ENCODE measurements around the gene HIPK3. TPM values are rescaled to one million over a fixed set of nuclear protein-coding genes. Genes with fewer than 3 reads are reported as not detected.

Gene HIPK3
- total RNA-seq, 1 donor from 2014 or later, result 63.9 TPM

DNA sequence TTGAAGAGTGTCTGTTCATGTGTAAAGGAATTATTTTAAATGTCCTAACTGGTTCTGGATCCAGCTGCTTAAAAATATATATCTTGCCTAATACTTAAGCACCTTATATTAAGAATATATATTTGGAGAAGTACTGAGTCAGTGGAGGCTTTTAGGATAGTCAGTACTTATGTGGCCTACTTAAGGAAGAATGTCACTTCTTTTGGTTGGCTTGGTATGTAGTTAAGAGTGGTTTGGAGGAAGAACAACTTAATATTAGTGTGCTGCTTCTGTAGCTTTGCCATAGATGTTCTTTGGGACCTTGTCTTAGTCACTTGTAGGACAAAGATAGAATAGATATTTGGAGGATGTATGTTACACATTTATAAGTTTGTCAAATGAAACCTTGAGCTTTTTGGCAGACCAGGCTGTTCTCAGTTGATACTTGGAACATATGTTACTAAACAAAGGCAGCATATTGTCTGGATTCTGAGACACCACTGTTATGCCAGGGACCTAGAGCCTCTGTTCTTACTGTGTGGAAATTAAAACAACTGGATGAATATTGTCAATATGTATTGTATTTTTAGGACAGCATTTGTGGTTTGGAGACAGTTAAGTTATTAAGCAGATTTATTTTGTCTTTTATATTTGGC lies 4.9 kb downstream of the HIPK3 start:
- no peak for TF ChIP-seq CTCF (conservative IDR thresholded peaks at IDR 0.05)
- H3K27me3 Mint-ChIP-seq, result no peaks in the 10 kb centered on the region
- H3K27ac Mint-ChIP-seq, result peak overlapping the region; percentile 39
- H3K9me3 Mint-ChIP-seq, result no peaks in the 10 kb centered on the region
- DNase-seq (ENCODE audit: extremely low spot score, unreplicated experiment), result no peak
- no peaks in the 10 kb centered on the region for H3K36me3 Mint-ChIP-seq
- peaks cover 26% of the 10 kb centered on the region for H3K4me1 Mint-ChIP-seq (ENCODE audit: unreplicated experiment)
- H3K4me3 Mint-ChIP-seq, result peak overlapping the region; percentile 19

DNA sequence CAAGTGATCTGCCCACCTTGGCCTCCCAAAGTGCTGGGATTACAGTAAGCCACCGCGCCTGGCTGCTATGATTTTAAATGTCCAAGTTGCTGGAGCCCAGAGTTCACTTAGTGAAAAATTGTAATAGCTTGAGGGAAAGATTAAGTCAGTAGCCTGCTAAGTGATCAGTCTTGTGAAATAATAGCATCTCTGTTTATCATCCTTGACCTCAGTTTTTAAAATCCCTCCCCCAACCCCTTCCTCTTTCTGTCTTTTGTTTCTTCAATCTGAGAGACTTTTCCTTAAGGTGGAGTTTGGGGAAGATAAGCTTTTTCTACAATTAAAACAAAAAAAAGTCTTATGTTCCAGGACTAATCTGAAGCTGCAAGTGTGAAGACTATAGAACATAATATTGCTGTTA lies 6.4 kb downstream of the HIPK3 start:
- Mint-ChIP-seq H3K27ac (no peak overlapping the region), H3K9me3 (no peaks in the 10 kb centered on the region), H3K4me1 (ENCODE audit: unreplicated experiment) (peaks cover 26% of the 10 kb centered on the region), H3K36me3 (no peaks in the 10 kb centered on the region), H3K4me3 (peak overlapping the region; percentile 34), H3K27me3 (no peaks in the 10 kb centered on the region)
- no peak for TF ChIP-seq CTCF (conservative IDR thresholded peaks at IDR 0.05)
- no peak for DNase-seq (ENCODE audit: extremely low spot score, unreplicated experiment)

GRCh38 chr11:33264926-33265325 lies 7.7 kb downstream of the HIPK3 start:
- Mint-ChIP-seq H3K36me3 (no peaks in the 10 kb centered on the region), H3K27me3 (no peaks in the 10 kb centered on the region), H3K4me3 (no peak overlapping the region), H3K4me1 (ENCODE audit: unreplicated experiment) (peaks cover 30% of the 10 kb centered on the region), H3K9me3 (no peaks in the 10 kb centered on the region), H3K27ac (no peak overlapping the region)
- TF ChIP-seq CTCF (conservative IDR thresholded peaks at IDR 0.05), result no peak
- DNase-seq (ENCODE audit: extremely low spot score, unreplicated experiment), result no peak

DNA sequence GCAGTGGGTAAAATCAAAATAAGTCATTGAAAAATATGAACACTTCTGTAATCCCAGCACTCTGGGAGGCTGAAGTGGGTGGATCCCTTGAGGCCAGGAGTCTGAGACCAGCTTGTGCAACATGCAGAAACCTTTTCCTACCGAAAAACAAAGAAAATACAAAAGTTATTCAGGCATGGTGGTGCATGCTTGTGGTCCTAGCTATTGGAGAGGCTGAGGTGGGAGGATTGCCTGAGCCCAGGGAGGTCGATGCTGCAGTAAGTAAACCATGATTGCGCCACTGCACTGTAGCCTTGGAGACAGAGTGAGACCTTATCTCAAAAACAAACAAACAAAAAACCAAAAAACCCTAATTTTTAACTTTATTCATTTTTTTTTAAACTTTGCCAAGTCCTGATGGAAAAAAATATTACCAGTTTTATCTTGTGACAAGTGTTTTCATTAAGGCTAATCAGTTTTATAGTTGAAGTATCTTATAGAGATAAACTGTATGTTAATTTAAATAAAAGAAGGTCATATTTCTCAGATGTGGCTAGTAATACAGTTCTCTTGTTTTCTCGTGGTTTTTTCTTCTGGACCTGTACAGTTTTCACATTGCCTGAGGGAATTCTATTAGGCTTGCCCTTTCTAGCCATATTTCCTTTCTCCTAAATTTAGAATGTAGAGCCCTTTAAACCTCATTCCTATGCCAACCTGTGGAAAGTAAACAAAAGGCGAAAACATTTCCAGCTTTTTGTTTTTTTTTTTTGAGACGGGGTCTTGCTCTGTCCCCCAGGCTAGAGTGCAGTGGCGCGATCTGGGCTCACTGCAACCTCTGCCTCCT lies 9.4 kb downstream of the HIPK3 start:
- Mint-ChIP-seq H3K27ac (no peak overlapping the region), H3K9me3 (no peaks in the 10 kb centered on the region), H3K4me1 (ENCODE audit: unreplicated experiment) (peaks cover 28% of the 10 kb centered on the region), H3K36me3 (no peaks in the 10 kb centered on the region), H3K27me3 (no peaks in the 10 kb centered on the region), H3K4me3 (no peak overlapping the region)
- TF ChIP-seq CTCF (conservative IDR thresholded peaks at IDR 0.05), result no peak
- no peak for DNase-seq (ENCODE audit: extremely low spot score, unreplicated experiment)

DNA sequence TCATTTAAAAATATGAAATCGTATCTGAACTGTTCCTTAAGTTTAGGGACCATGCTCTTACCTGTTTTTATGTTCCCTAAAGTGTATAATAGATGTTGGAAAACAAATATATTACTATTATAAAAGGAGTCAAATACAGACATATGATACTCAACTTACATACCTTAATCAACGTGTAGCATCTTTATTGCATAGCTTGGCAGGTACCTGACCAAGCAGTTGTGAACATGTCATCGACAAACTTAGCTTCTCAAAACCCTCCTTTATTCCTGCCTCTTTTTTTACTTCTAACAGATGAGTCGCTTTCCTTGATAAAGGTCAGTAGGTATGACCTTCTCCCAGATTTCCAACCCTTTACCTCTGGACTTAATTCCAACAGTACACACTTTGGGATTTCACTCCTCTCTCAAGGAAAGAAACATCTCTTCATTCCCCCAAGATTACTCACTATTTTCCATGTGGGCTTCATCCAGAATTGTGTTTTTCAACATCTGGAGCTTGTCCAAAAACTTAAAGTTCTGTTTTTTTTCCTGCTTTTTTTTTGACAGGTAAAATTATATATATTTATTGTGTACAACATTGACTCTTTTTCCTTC lies 11.9 kb downstream of the HIPK3 start:
- Mint-ChIP-seq H3K4me3 (no peak overlapping the region), H3K36me3 (no peaks in the 10 kb centered on the region), H3K27me3 (no peaks in the 10 kb centered on the region), H3K27ac (no peak overlapping the region), H3K4me1 (ENCODE audit: unreplicated experiment) (peaks cover 11% of the 10 kb centered on the region), H3K9me3 (no peaks in the 10 kb centered on the region)
- no peak for DNase-seq (ENCODE audit: extremely low spot score, unreplicated experiment)
- TF ChIP-seq CTCF (conservative IDR thresholded peaks at IDR 0.05), result no peak

Measured in type B pancreatic cell (in vitro differentiated cells).